Cardiac fibroblast (primary cell): ENCODE results near the gene SPINT2.

Experiments used
- DNase-seq, 2 donors: peaks; one replicate each; pipeline versions ENCODE4 v3.0.0 to v3.0.0-alpha.2; 2010; ENCODE audit warnings: low read depth in 2 of 2
- H3K4me3 ChIP-seq, 2 donors: replicated peaks in 1 of 2; 1 replicate in 1 of 2; 2 replicates in 1 of 2; pipeline ENCODE4 v1.5.1; 2011; ENCODE audit warnings: low read depth in 2 of 2, low read length in 2 of 2, mild to moderate bottlenecking in 2 of 2, moderate library complexity in 1 of 2
- TF ChIP-seq, protein P1 (sequence below): IDR thresholded peaks from one replicate; pipeline ENCODE4 v1.5.1; 2011; ENCODE audit warnings: low read depth, mild to moderate bottlenecking, low read length, inconsistent platforms

SPINT2 gene

DNA sequence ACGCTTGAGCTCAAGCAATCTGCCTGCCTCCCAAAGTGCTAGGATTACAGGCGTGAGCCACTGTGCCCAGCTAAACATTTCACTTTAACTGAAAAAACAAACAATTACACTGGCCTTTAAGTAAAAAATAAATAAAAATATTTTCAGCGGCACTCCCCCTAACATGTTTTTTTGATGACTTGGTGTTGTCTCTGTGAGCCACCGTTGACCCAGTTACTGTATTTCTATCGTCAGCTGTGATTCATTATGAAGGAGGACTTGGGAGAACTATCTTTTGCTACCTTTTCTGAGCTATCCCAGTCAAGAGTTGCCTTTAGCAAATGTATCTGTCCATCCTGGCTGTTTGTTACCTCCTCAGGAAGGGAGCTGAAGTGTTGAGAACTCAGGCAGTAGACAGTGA, 21.2 kb downstream of the SPINT2 start:
- no peak overlapping the region for H3K4me3 ChIP-seq

DNA sequence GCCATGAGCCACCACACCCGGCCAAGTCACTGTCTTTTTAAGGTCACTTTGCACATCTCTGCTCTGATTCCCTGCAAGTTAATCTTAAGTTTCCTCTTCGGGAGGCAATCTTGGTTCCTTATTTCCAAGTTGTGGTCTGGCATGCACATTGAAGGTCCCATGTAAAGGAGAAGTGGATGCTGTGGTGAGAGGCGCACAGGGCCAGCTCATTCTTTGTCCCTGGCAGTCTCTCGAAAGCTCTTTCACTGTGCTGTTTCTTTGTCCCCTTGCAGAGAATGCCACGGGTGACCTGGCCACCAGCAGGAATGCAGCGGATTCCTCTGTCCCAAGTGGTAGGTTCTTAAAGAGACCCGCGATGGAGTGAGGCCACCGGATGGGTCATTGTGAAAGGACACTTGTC, 23.2 kb downstream of the SPINT2 start:
- no peak for DNase-seq
- no peak overlapping the region for H3K4me3 ChIP-seq
- TF ChIP-seq, protein P1, sequence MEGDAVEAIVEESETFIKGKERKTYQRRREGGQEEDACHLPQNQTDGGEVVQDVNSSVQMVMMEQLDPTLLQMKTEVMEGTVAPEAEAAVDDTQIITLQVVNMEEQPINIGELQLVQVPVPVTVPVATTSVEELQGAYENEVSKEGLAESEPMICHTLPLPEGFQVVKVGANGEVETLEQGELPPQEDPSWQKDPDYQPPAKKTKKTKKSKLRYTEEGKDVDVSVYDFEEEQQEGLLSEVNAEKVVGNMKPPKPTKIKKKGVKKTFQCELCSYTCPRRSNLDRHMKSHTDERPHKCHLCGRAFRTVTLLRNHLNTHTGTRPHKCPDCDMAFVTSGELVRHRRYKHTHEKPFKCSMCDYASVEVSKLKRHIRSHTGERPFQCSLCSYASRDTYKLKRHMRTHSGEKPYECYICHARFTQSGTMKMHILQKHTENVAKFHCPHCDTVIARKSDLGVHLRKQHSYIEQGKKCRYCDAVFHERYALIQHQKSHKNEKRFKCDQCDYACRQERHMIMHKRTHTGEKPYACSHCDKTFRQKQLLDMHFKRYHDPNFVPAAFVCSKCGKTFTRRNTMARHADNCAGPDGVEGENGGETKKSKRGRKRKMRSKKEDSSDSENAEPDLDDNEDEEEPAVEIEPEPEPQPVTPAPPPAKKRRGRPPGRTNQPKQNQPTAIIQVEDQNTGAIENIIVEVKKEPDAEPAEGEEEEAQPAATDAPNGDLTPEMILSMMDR: no peak

More for the DNA sequence above, 21.2 kb downstream of the SPINT2 start:
- TF ChIP-seq, protein P1: no peak
- DNase-seq: peak in 1 of 2 donors; percentile 75

DNA sequence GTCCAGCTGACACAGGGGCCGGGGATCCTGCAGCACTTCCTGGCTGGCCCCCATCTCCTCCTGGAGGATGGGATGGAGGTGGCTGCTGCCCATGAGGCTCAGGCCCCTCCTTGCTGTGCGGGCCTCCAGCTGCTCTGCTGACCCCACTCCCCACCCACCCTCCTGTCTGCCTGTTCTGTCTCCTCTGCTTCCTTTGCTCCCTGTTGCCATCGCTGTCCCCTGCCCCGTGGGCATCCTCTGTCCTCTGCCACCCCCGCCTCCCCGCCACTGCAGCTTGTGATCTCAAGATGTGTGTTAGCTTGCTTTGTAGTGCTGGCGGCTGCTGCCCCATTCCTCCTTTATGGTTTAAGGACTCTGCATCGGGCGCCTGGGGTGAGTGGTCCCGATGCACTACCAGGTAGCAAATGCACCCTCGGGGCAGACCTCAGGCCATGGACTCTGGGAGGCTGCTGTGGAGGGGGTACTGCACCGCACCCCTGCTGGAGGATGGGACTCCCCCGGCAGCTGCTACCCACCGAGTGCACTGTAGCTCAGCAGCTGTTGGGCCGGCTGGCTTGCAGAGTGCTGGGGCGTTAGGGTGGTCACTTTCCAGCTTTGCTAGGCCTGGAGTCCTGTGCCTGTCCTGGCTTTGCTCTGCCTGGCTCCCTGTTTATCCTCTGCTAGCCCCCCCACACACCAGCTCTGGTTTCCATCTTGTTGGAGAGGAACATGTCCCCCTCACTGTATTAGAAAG, 23.9 kb downstream of the SPINT2 start:
- no peak for DNase-seq
- no peak overlapping the region for H3K4me3 ChIP-seq

DNA sequence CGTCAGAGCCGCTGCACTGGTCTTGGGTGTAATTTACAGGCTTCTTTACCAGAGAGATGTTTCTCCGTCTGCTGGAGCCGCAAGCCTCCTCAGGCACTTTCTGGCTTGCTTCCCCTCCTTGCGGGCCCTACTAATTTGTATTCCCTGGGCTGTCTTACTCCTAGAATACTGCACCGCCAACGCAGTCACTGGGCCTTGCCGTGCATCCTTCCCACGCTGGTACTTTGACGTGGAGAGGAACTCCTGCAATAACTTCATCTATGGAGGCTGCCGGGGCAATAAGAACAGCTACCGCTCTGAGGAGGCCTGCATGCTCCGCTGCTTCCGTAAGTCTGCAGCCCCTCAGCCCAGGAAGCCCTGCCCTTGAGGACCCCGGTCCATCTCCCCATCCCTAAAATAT, 25.6 kb downstream of the SPINT2 start:
- TF ChIP-seq, protein P1: no peak
- no peak for DNase-seq
- no peak overlapping the region for H3K4me3 ChIP-seq

More for the DNA sequence above, 23.9 kb downstream of the SPINT2 start:
- TF ChIP-seq, protein P1: no peak

DNA sequence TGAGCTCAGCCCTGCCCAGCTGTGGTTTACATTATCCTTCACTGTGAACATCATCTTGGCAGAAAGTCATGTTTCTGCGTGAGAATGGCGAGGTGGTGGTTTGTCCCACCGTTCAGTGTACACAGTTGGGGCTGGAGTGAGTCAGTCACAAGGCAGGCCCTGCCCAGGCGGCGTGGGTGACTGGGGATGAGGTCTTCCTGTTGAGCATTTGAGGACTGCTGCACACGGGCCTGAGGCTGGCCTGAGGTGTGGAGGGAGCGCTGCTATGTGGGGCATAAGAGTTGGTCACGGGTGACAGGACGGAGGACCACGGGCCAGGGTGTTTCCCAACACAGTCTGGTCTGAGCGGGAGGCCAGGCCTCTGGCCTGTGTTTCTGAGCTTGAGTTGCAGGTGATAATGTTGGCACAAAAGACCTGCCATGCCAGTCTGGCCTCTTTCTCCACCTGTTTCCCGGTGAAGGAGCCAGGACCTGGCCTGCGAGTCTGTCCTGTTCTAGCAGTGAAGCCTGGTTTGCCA, 26.3 kb downstream of the SPINT2 start:
- no peak overlapping the region for H3K4me3 ChIP-seq
- TF ChIP-seq, protein P1: no peak
- peak; percentile 71 to 92 for DNase-seq

DNA sequence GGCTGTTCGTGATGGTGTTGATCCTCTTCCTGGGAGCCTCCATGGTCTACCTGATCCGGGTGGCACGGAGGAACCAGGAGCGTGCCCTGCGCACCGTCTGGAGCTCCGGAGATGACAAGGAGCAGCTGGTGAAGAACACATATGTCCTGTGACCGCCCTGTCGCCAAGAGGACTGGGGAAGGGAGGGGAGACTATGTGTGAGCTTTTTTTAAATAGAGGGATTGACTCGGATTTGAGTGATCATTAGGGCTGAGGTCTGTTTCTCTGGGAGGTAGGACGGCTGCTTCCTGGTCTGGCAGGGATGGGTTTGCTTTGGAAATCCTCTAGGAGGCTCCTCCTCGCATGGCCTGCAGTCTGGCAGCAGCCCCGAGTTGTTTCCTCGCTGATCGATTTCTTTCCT, 27.5 kb downstream of the SPINT2 start:
- no peak overlapping the region for H3K4me3 ChIP-seq
- no peak for DNase-seq
- TF ChIP-seq, protein P1: no peak
